HEK293 (cell line): ENCODE results near the gene METTL1.

Experiments
- CTCF ChIA-PET: fragments of 350-600 bp; formaldehyde crosslinking; extraction: SDS; loops from one replicate; lab custom pipeline; 2021; ENCODE audit warnings: antibody characterized with exemption; lab: Yijun Ruan, JAX
- POLR2A ChIA-PET: fragments of 300-600 bp; formaldehyde crosslinking; extraction: SDS; loops from one replicate; lab custom pipeline; 2020; ENCODE audit warnings: antibody characterized with exemption, inconsistent platforms; lab: Yijun Ruan, JAX
- H3K27ac ChIP-seq: fragments of 200-500 bp; sonication (Bioruptor generic); 2 replicates; pipeline ENCODE4 v1.5.1; 2014; ENCODE audit warnings: low read depth, low read length, control low read depth, inconsistent platforms; ENCODE audit errors: extremely low read depth
- H3K36me3 ChIP-seq, 2 experiments: fragments of 200-500 bp in 1 of 2; sonication (Bioruptor generic) in 1 of 2; 1 replicate in 1 of 2; 2 replicates in 1 of 2; pipeline ENCODE4 v1.5.1; 2014 to 2017; ENCODE audit warnings: inconsistent platforms in 2 of 2, low read length in 2 of 2; ENCODE audit not compliant: control insufficient read depth in 2 of 2, insufficient read depth in 1 of 2
- H3K4me1 ChIP-seq: fragments of 200-500 bp; sonication (Bioruptor generic); 2 replicates; pipeline ENCODE4 v1.5.1; 2014; ENCODE audit warnings: mild to moderate bottlenecking, low read length, inconsistent platforms; ENCODE audit not compliant: control insufficient read depth, insufficient read depth
- H3K4me3 ChIP-seq: 2 replicates; pipeline ENCODE4 v1.5.1; 2011; ENCODE audit warnings: low read depth, mild to moderate bottlenecking, control low read depth, low read length, moderate library complexity
- H3K9me3 ChIP-seq: fragments of 200-500 bp; sonication (Bioruptor generic); 2 replicates; pipeline ENCODE4 v1.5.1; 2014; ENCODE audit warnings: low read depth, low read length, inconsistent platforms; ENCODE audit not compliant: control insufficient read depth, insufficient read depth
- BCL11A ChIP-seq: fragments of 450-650 bp; formaldehyde crosslinking; IDR thresholded peaks from 2 replicates; pipeline ENCODE4 v1.5.1; 2016; ENCODE audit warnings: low read depth, missing biosample characterization, missing genetic modification characterization
- BCL11B ChIP-seq: fragments of 450-650 bp; formaldehyde crosslinking; IDR thresholded peaks from 2 replicates; pipeline ENCODE4 v1.5.1; 2016; ENCODE audit warnings: low read depth, missing biosample characterization, missing genetic modification characterization
- SP7 ChIP-seq: fragments of 450-650 bp; formaldehyde crosslinking; IDR thresholded peaks from 2 replicates; pipeline ENCODE4 v1.5.1; 2016; ENCODE audit warnings: missing biosample characterization, missing genetic modification characterization
- ZBTB8A ChIP-seq: fragments of 450-650 bp; formaldehyde crosslinking; IDR thresholded peaks from 2 replicates; pipeline ENCODE4 v1.5.1; 2016; ENCODE audit warnings: missing biosample characterization, missing genetic modification characterization
- ZFHX2 ChIP-seq: fragments of 450-650 bp; formaldehyde crosslinking; conservative IDR thresholded peaks from 2 replicates; pipeline ENCODE4 v1.5.1; 2016; ENCODE audit warnings: missing biosample characterization, missing genetic modification characterization
- ZNF19 ChIP-seq: fragments of 450-650 bp; formaldehyde crosslinking; IDR thresholded peaks from 2 replicates; pipeline ENCODE4; 2016; ENCODE audit warnings: missing biosample characterization, missing genetic modification characterization, low read depth
- ZNF248 ChIP-seq: fragments of 450-650 bp; formaldehyde crosslinking; IDR thresholded peaks from 2 replicates; pipeline ENCODE4 v1.5.1; 2017; ENCODE audit warnings: missing biosample characterization, missing genetic modification characterization
- ZNF366 ChIP-seq: fragments of 450-650 bp; formaldehyde crosslinking; conservative IDR thresholded peaks from 2 replicates; pipeline ENCODE4 v1.5.1; 2016; ENCODE audit warnings: missing biosample characterization, missing genetic modification characterization
- ZNF558 ChIP-seq: fragments of 450-650 bp; formaldehyde crosslinking; IDR thresholded peaks from 2 replicates; pipeline ENCODE4 v1.5.1; 2016; ENCODE audit warnings: missing biosample characterization, missing genetic modification characterization
- ZNF560 ChIP-seq: fragments of 450-650 bp; formaldehyde crosslinking; IDR thresholded peaks from 2 replicates; pipeline ENCODE4 v1.5.1; 2017; ENCODE audit warnings: missing biosample characterization, missing genetic modification characterization, borderline replicate concordance
- ZNF571 ChIP-seq: fragments of 450-650 bp; formaldehyde crosslinking; IDR thresholded peaks from 2 replicates; pipeline ENCODE4 v1.5.0; 2017; ENCODE audit warnings: missing biosample characterization, missing genetic modification characterization
- ZNF623 ChIP-seq: fragments of 450-650 bp; formaldehyde crosslinking; IDR thresholded peaks from 2 replicates; pipeline ENCODE4 v1.5.1; 2016; ENCODE audit warnings: missing biosample characterization, missing genetic modification characterization
- ZNF626 ChIP-seq: fragments of 450-650 bp; sonication (Bioruptor Pico); formaldehyde crosslinking; IDR thresholded peaks from 2 replicates; pipeline ENCODE4 v1.5.1; 2018; ENCODE audit warnings: missing biosample characterization, missing genetic modification characterization, inconsistent platforms
- TF ChIP-seq, protein P1 (sequence below): fragments of 450-650 bp; formaldehyde crosslinking; IDR thresholded peaks from 2 replicates; pipeline ENCODE4 v1.5.1; 2016; ENCODE audit warnings: missing biosample characterization, missing genetic modification characterization, borderline replicate concordance
- TF ChIP-seq, protein P2 (sequence below): sonication (generic); formaldehyde crosslinking; IDR thresholded peaks from 2 replicates; pipeline ENCODE4 v1.8.1; 2022; ENCODE audit warnings: mild to moderate bottlenecking, moderate library complexity, missing genetic modification reagents
- TF ChIP-seq, protein P3 (sequence below): fragments of 450-650 bp; formaldehyde crosslinking; IDR thresholded peaks from 2 replicates; pipeline ENCODE4 v1.5.1; 2017; ENCODE audit warnings: missing biosample characterization, missing genetic modification characterization
- TF ChIP-seq, protein P4 (sequence below): fragments of 450-650 bp; formaldehyde crosslinking; IDR thresholded peaks from 2 replicates; pipeline ENCODE4 v1.5.1; 2016; ENCODE audit warnings: missing biosample characterization, missing genetic modification characterization
- TF ChIP-seq, protein P5 (sequence below): fragments of 450-650 bp; IDR thresholded peaks from 2 replicates; pipeline ENCODE4 v1.5.1; 2018; ENCODE audit warnings: missing biosample characterization, missing genetic modification characterization
- TF ChIP-seq, protein P6 (sequence below): fragments of 450-650 bp; formaldehyde crosslinking; IDR thresholded peaks from 2 replicates; pipeline ENCODE4 v1.5.1; 2016; ENCODE audit warnings: missing biosample characterization, missing genetic modification characterization

Gene METTL1

DNA sequence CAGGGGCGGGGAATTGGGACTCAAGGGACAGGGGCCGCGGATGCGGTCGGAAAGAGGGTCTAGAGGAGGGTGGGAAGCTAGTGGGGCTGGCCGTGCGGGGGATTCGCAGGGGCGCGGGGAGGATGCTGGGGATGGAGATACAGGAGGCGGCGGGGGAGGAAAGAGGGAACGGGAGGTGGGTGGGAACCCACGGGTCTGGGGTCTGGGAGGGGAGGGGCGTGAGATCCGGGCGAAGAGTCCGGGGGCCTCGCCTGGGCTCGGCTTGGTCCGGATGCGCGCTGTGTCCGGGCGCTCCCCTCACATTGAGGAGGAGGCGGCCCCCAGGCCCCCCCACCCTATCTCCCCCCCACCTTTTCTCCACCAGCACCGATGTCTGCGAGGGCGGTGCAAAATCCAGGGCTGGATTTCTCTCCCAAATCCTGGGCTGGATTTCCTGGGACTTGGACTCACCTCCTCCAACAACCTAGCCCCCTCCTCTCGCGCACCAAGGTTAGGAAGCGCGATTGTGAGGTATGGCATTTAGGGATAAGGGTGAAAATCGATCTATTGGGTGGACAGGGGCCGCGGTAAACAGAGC, 33.2 kb downstream of the METTL1 start, which contains the start of gene AGAP2 (continued):
- TF ChIP-seq, protein P1, sequence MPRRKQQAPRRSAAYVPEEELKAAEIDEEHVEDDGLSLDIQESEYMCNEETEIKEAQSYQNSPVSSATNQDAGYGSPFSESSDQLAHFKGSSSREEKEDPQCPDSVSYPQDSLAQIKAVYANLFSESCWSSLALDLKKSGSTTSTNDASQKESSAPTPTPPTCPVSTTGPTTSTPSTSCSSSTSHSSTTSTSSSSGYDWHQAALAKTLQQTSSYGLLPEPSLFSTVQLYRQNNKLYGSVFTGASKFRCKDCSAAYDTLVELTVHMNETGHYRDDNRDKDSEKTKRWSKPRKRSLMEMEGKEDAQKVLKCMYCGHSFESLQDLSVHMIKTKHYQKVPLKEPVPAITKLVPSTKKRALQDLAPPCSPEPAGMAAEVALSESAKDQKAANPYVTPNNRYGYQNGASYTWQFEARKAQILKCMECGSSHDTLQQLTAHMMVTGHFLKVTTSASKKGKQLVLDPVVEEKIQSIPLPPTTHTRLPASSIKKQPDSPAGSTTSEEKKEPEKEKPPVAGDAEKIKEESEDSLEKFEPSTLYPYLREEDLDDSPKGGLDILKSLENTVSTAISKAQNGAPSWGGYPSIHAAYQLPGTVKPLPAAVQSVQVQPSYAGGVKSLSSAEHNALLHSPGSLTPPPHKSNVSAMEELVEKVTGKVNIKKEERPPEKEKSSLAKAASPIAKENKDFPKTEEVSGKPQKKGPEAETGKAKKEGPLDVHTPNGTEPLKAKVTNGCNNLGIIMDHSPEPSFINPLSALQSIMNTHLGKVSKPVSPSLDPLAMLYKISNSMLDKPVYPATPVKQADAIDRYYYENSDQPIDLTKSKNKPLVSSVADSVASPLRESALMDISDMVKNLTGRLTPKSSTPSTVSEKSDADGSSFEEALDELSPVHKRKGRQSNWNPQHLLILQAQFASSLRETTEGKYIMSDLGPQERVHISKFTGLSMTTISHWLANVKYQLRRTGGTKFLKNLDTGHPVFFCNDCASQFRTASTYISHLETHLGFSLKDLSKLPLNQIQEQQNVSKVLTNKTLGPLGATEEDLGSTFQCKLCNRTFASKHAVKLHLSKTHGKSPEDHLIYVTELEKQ (tag by site-specific recombination) = peak; percentile 25; the same call in 1 of the 2 replicates
- peak; percentile 37; the same call in 1 of the 2 replicates for TF ChIP-seq ZNF558
- no peak for TF ChIP-seq ZNF19 (tag by site-specific recombination)
- peak; percentile 32; the same call in 1 of the 2 replicates for TF ChIP-seq ZBTB8A (tag by site-specific recombination)
- peak; percentile 82 for TF ChIP-seq SP7
- peak; percentile 56; the same call in 1 of the 2 replicates for TF ChIP-seq ZNF366 (tag by site-specific recombination)
- TF ChIP-seq, all 188 proteins: peak for 41

DNA sequence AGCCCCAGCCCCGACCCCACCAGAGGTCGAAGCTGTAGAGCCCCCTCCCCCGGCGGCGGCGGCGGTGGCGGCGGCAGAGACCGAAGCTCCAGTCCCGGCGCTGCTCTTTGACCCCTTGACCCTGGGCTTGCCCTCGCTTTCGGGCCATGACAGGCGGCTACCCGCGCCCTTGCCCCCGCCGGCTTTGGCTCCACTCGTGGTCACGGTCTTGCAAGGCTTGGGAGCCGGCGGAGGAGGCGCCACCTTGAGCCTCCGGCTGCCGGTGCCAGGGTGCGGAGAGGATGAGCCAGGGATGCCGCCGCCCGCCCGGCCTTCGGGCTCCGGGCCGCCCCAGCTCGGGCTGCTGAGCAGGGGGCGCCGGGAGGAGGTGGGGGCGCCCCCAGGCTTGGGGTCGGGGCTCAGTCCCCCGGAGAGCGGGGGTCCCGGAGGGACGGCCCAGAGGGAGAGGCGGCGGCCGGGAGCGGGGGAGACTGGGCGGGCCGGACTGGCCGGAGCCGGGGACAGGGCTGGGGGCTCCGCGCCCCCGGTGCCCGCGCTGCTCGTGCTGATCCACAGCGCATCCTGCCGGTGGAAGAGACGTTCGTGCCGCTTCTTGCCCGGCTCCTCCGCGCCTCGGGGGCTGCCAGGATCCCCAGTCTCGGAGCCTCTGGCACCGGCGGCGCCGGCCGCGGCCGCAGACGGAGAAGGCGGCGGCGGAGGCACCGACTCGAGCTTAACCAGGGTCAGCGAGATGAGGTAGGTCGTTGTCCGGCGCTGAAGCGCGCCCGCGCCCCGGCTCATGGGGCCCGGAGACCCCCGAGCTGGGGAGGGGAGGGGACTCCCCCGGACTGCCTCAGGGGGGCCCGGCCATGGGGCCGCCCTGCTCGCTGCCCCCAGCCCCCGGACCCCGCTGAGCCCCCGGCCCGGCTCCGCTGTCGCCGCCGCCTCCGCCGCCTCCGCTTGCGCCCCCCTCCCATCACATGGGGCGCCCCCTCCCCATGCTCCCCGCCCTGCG, 34.1 kb downstream of the METTL1 start:
- Histone ChIP-seq H3K36me3 (no peaks in the 10 kb centered on the region), H3K9me3 (no peaks in the 10 kb centered on the region), H3K4me3 (peak overlapping the region; percentile 37), H3K4me1 (peaks cover 6% of the 10 kb centered on the region; the same call in 1 of the 2 replicates), H3K27ac (no peak overlapping the region; the same call in 1 of the 2 replicates)
- ChIA-PET CTCF (interaction anchor here (1.1 to 4.8 kb wide), 3 partner anchors 13 to 154 kb away, joined by 3 to 55 read pairs (median 35); no protein-coding TSS in a partner anchor), POLR2A (interaction anchor here (1.2 kb wide), 1 partner anchor 12 kb away, joined by 6 read pairs; no protein-coding TSS in a partner anchor)
- 0 out of 2 replicates have a peak, but pooled peaks have one; percentile 6 for TF ChIP-seq ZFHX2 (tag by site-specific recombination)
- TF ChIP-seq, protein P2, sequence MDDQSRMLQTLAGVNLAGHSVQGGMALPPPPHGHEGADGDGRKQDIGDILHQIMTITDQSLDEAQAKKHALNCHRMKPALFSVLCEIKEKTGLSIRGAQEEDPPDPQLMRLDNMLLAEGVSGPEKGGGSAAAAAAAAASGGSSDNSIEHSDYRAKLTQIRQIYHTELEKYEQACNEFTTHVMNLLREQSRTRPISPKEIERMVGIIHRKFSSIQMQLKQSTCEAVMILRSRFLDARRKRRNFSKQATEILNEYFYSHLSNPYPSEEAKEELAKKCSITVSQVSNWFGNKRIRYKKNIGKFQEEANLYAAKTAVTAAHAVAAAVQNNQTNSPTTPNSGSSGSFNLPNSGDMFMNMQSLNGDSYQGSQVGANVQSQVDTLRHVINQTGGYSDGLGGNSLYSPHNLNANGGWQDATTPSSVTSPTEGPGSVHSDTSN (CRISPR knock-in tag) = 0 out of 2 replicates have a peak, but pooled peaks have one; percentile 9
- peak; percentile 59; the same call in 1 of the 2 replicates for TF ChIP-seq BCL11A (tag by site-specific recombination)
- peak; percentile 68; the same call in 1 of the 2 replicates for TF ChIP-seq BCL11B (tag by site-specific recombination)
- TF ChIP-seq ZNF626 (tag by site-specific recombination) = no peak
- TF ChIP-seq ZNF248 (tag by site-specific recombination) = no peak
- TF ChIP-seq, protein P3, sequence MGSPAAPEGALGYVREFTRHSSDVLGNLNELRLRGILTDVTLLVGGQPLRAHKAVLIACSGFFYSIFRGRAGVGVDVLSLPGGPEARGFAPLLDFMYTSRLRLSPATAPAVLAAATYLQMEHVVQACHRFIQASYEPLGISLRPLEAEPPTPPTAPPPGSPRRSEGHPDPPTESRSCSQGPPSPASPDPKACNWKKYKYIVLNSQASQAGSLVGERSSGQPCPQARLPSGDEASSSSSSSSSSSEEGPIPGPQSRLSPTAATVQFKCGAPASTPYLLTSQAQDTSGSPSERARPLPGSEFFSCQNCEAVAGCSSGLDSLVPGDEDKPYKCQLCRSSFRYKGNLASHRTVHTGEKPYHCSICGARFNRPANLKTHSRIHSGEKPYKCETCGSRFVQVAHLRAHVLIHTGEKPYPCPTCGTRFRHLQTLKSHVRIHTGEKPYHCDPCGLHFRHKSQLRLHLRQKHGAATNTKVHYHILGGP (tag by site-specific recombination) = no peak
- TF ChIP-seq ZNF571 (tag by site-specific recombination) = no peak
- TF ChIP-seq, protein P4, sequence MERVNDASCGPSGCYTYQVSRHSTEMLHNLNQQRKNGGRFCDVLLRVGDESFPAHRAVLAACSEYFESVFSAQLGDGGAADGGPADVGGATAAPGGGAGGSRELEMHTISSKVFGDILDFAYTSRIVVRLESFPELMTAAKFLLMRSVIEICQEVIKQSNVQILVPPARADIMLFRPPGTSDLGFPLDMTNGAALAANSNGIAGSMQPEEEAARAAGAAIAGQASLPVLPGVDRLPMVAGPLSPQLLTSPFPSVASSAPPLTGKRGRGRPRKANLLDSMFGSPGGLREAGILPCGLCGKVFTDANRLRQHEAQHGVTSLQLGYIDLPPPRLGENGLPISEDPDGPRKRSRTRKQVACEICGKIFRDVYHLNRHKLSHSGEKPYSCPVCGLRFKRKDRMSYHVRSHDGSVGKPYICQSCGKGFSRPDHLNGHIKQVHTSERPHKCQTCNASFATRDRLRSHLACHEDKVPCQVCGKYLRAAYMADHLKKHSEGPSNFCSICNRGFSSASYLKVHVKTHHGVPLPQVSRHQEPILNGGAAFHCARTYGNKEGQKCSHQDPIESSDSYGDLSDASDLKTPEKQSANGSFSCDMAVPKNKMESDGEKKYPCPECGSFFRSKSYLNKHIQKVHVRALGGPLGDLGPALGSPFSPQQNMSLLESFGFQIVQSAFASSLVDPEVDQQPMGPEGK (tag by site-specific recombination) = peak; percentile 7
- no peak for TF ChIP-seq ZNF623 (tag by site-specific recombination)
- TF ChIP-seq, protein P5, sequence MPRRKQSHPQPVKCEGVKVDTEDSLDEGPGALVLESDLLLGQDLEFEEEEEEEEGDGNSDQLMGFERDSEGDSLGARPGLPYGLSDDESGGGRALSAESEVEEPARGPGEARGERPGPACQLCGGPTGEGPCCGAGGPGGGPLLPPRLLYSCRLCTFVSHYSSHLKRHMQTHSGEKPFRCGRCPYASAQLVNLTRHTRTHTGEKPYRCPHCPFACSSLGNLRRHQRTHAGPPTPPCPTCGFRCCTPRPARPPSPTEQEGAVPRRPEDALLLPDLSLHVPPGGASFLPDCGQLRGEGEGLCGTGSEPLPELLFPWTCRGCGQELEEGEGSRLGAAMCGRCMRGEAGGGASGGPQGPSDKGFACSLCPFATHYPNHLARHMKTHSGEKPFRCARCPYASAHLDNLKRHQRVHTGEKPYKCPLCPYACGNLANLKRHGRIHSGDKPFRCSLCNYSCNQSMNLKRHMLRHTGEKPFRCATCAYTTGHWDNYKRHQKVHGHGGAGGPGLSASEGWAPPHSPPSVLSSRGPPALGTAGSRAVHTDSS (tag by site-specific recombination) = no peak
- TF ChIP-seq, protein P6, sequence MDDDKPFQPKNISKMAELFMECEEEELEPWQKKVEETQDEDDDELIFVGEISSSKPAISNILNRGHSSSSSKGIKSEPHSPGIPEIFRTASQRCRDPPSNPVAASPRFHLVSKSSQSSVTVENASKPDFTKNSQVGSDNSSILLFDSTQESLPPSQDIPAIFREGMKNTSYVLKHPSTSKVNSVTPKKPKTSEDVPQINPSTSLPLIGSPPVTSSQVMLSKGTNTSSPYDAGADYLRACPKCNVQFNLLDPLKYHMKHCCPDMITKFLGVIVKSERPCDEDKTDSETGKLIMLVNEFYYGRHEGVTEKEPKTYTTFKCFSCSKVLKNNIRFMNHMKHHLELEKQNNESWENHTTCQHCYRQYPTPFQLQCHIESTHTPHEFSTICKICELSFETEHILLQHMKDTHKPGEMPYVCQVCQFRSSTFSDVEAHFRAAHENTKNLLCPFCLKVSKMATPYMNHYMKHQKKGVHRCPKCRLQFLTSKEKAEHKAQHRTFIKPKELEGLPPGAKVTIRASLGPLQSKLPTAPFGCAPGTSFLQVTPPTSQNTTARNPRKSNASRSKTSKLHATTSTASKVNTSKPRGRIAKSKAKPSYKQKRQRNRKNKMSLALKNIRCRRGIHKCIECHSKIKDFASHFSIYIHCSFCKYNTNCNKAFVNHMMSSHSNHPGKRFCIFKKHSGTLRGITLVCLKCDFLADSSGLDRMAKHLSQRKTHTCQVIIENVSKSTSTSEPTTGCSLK = no peak
- no peak for TF ChIP-seq ZNF366 (tag by site-specific recombination)
- TF ChIP-seq ZNF560 = peak; percentile 89
